NOMO-1 (cell line): Measurements from ENCODE around the gene PPP2R2B.

Experiments used
- DNase-seq, 2 experiments: peaks; one replicate each; lab custom pipeline; 2025; ENCODE audit not compliant: unreplicated experiment in 2 of 2; lab: John Stamatoyannopoulos, UW

PPP2R2B gene

GRCh38 chr5:146888351-146888978 lies 9.9 kb upstream of the PPP2R2B start:
- no peak for DNase-seq

- DNase-seq: no peak
Observed at GRCh38 chr5:146884066-146884626, 5.6 kb upstream of the PPP2R2B start.

GRCh38 chr5:146883511-146883910 lies 5.0 kb upstream of the PPP2R2B start:
- no peak for DNase-seq

- DNase-seq: no peak
Observed at GRCh38 chr5:146880966-146881365, 2.4 kb upstream of the PPP2R2B start.

DNA sequence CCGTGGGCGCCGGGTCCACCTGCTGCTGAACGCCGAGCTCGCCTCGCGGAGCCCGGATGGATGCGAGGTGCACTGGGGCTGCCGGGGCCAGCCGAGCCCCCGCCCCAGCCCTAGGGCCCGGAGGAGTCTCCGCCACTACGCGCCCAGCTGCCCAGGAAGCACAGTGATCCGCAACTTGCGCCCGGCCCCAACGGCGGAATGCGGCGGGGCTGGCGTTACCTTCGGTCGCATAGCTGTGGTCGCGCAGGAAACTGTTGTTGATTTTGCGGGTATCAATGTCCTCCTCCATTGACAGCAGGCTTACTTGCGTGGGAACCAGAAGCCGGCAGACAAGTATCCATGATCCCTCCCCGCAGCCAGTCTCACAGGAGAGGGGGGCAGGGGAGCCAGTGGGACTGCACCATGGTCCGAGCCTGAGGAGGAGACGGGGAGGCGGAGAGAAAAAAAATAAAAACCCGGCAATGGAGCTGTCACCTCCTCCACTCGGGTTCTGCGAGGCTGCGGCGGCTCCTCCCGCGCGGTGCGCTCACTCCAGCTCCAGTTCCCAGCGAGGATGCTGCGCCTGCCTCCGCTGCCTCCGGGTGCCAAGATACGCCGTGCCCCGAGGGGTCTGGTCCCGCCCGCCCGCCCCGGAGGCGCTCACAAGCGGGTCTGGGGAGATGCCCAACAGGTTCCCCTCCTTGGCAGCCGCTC lies 628 bp downstream of the PPP2R2B start:
- no peak for DNase-seq

DNA sequence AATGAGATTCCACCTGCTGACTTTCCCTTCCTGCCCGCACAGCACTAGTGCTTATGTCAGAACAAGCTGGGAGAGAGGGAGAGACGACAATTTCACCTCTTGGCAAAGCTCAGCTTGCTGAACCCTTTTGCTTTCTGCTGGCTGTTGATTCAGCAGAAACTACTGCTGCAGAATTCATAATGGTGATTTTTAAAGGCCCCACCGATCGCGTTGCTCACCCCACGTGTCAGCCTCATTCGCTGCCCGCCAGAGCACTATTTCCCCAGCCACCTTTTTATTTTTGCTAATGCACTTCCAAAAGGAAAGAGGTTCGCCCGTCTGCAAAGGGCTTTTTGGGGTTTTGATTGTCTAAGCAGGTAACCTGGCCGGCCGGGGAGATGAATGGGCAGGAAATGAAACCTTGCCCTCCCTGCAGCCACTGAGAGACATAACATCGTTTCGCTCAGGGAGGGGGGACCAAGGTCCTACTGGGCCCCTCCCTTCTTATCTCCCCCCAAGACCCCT lies 1.3 kb downstream of the PPP2R2B start:
- DNase-seq: no peak

- DNase-seq: no peak
Observed at GRCh38 chr5:146873186-146873917, 5.2 kb downstream of the PPP2R2B start.

GRCh38 chr5:146872188-146872587 lies 6.4 kb downstream of the PPP2R2B start:
- no peak for DNase-seq

GRCh38 chr5:146867996-146868708 lies 10.4 kb downstream of the PPP2R2B start:
- no peak for DNase-seq

- DNase-seq: no peak
Observed at GRCh38 chr5:146866263-146866662, 12.3 kb downstream of the PPP2R2B start.

DNA sequence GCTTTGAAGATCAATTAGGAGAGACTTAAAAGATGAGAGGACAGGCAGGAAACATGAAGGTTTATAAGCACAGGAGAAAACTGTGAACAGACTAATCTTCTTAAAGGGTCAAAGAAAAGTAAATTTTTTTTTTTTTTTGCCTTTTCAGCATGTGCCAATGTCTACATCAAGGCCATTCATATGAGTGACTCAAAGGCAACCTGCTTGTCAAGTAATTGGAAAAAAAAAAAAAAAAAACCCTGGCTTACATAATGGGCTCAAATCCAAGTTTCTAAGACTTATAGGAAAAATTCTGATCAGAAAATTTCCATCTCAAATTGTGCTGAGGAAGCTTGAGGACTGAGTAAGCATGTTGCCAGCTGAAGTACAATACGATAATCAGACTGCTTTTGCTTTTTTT lies 15.9 kb downstream of the PPP2R2B start:
- no peak for DNase-seq

DNA sequence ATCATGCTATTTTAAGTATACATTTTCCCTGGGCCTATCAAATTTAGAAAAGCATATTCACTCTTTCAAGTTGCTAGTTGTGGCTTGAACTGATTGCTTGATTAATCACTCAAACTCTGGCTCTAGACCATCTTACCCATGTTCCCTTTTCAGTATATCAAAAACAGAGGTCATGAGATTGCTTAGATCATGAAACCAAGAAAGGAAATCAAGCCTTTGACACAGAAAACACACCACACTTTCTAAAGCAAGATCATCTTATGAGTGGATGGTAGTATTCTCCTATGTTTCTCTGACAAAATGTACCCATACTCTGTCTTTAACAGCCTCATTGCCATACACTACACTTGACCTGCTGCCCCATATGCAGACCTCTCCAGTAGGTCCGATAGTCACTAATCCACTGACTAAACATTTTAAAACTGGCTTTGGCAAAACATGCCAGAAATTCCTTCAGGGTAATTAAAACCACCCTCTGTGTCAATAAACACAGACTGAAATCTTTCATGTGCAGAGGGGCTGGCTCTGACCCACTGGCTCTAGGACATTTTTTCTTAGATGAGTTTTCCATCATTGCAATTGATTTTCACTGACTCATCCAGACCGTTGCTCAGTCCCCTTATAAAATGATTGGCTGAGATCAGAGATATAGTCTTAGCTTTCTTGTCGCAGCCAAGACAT lies 18.2 kb downstream of the PPP2R2B start:
- no peak for DNase-seq

GRCh38 chr5:146852089-146852488 lies 26.5 kb downstream of the PPP2R2B start:
- no peak for DNase-seq

DNA sequence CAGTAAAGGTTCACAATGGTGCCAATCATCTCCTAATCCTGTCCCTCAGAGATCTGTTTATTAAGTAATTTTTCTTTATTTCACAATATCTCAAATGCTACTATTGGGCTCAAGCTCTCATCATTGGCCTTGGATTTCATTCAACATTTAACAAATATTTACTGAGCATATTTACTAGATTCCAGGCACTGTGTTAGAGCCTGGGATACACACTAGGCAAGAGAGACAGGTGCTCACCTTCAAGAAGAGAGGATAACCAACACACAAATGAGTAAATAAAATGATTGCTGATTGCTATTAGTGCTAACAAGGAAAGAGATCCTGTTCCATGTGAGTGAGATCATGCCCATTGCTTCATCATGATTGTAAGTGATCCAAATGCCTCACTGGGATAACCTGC lies 27.4 kb downstream of the PPP2R2B start:
- DNase-seq: no peak

DNA sequence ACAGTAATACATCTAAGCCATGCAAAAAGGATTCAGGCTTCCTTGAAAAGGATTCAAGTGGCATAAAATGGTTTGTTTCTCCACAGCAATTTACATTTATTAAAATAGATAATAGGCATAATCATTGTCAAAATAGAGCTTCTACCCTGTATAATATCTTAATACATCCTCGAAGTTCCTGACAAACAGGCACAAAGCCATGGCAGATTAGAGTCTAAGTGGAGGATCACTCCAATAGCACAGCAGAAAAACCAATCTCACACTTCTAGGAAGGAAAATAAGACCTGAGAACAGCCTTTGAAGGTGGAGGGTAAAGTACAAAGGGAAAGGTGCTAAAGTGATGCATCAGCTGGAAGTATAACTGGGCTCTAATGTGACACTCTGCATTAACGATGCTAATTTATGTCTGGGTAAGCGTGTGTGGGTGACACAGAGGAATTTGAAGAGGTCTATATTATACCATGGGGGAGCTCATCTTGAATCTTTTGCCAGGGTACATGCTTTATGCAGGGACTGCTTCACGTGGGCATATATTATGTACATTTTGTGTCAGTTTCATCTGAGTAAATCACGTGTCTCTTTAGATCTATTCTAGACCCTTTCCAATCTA lies 28.8 kb downstream of the PPP2R2B start:
- DNase-seq: no peak

DNA sequence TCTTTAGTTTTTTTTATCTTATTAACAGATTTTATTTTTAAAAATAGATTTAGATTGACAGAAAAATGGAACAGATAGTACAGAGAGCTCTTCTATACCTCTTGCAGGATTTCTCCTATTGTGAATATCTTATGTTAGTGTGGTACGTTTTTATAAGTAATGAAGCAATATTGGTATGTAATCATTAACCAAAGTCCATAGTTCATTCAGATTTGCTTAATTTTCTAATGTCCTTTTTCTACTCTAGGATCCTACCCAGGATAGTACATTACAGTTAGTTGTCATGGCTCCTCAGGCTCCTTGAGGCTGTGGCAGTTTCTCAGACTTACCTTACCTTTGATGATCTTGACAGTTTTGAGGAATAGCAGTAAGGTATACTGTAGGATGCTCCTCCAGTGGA lies 30.4 kb downstream of the PPP2R2B start:
- DNase-seq: no peak

- DNase-seq: no peak
Observed at GRCh38 chr5:146840016-146840415, 38.5 kb downstream of the PPP2R2B start.

GRCh38 chr5:146836226-146836842 lies 42.2 kb downstream of the PPP2R2B start:
- DNase-seq: no peak

- DNase-seq: no peak
Observed at GRCh38 chr5:146832985-146833732, 45.4 kb downstream of the PPP2R2B start.
